GM19193 (cell line): Measurements from ENCODE around the gene KRTAP5-8.

Experiments
- POLR2A ChIP-seq: IDR thresholded peaks from 4 replicates; pipeline ENCODE4 v1.6.1; 2011; ENCODE audit not compliant: insufficient read depth, insufficient read length; ENCODE audit errors: extremely low read depth

Gene KRTAP5-8

GRCh38 chr11:71532036-71532610 is 5.7 kb upstream of the KRTAP5-8 start:
- no peak for TF ChIP-seq POLR2A

GRCh38 chr11:71535825-71536224 is 2.0 kb upstream of the KRTAP5-8 start:
- no peak for TF ChIP-seq POLR2A

- no peak for TF ChIP-seq POLR2A
Observed at GRCh38 chr11:71537537-71537936, 288 bp upstream of the KRTAP5-8 start.

GRCh38 chr11:71538666-71538990 is 803 bp downstream of the KRTAP5-8 start:
- TF ChIP-seq POLR2A, result no peak

- no peak for TF ChIP-seq POLR2A
Observed at GRCh38 chr11:71539017-71539416, 1.2 kb downstream of the KRTAP5-8 start.

GRCh38 chr11:71542382-71542781 is 4.6 kb downstream of the KRTAP5-8 start:
- TF ChIP-seq POLR2A, result no peak

- TF ChIP-seq POLR2A, result no peak
Observed at GRCh38 chr11:71542879-71543777, 5.3 kb downstream of the KRTAP5-8 start.

GRCh38 chr11:71543866-71544265 is 6.0 kb downstream of the KRTAP5-8 start:
- no peak for TF ChIP-seq POLR2A

- TF ChIP-seq POLR2A, result no peak
Observed at GRCh38 chr11:71544525-71545214, 6.8 kb downstream of the KRTAP5-8 start.

- no peak for TF ChIP-seq POLR2A
Observed at GRCh38 chr11:71545405-71545966, 7.7 kb downstream of the KRTAP5-8 start.

GRCh38 chr11:71548120-71548519 is 10.3 kb downstream of the KRTAP5-8 start, which contains the start of gene KRTAP5-9:
Gene KRTAP5-9, plus strand, starts transcription at chr11:71548420. Its CDS starts 238 bp downstream, at chr11:71548658.
- no peak for TF ChIP-seq POLR2A

- no peak for TF ChIP-seq POLR2A
Observed at GRCh38 chr11:71548716-71549151, 10.9 kb downstream of the KRTAP5-8 start.

- TF ChIP-seq POLR2A, result no peak
Observed at GRCh38 chr11:71551711-71552110, 13.9 kb downstream of the KRTAP5-8 start.

GRCh38 chr11:71554996-71555395 is 17.2 kb downstream of the KRTAP5-8 start:
- no peak for TF ChIP-seq POLR2A

- TF ChIP-seq POLR2A, result no peak
Observed at GRCh38 chr11:71555508-71555907, 17.7 kb downstream of the KRTAP5-8 start.
